Brain microvascular endothelial cell (primary cell): ENCODE results near the gene ADARB1.
"Not testable (repeated sequence)": the region's sequence is repeated elsewhere in the genome, so short reads cannot be mapped to it uniquely, and the experiment has no call there.

ENCODE experiments used
- DNase-seq: peaks from one replicate; pipeline ENCODE4 v3.0.0-alpha.2; 2020
- H3K27ac ChIP-seq: fragments of 250-450 bp; sonication (Bioruptor Pico); 2 replicates; pipeline ENCODE4 v1.5.1; 2020; ENCODE audit warnings: mild to moderate bottlenecking, moderate library complexity
- H3K27me3 ChIP-seq: fragments of 250-450 bp; sonication (Bioruptor Pico); replicated peaks from 2 replicates; pipeline ENCODE4 v1.5.1; 2020; ENCODE audit warnings: mild to moderate bottlenecking
- H3K36me3 ChIP-seq: fragments of 250-450 bp; sonication (Bioruptor Pico); replicated peaks from 2 replicates; pipeline ENCODE4 v1.5.1; 2020; ENCODE audit warnings: mild to moderate bottlenecking
- H3K4me3 ChIP-seq: 2 replicates; pipeline ENCODE4 v1.5.1; 2011; ENCODE audit warnings: low read depth, mild to moderate bottlenecking, control low read depth, low read length, moderate library complexity
- CTCF ChIP-seq: IDR thresholded peaks from 2 replicates; pipeline ENCODE4 v1.5.1; 2011; ENCODE audit warnings: low read depth, mild to moderate bottlenecking, moderate library complexity, low read length, control low read depth, inconsistent platforms; ENCODE audit errors: missing control alignments
- in situ Hi-C: cut with HindIII; loops from 2 replicates; pipeline ENCODE4 v1.10.0; 2017; ENCODE audit warnings: low sequenced_read_pairs, low pct_ligation_motif_present

ADARB1 gene

GRCh38 chr21:45137612-45137937 is 63.2 kb downstream of the ADARB1 start:
- no peak for DNase-seq
- Histone ChIP-seq H3K27ac (no peak overlapping the region), H3K4me3 (no peak overlapping the region), H3K36me3 (peaks cover 8% of the 10 kb centered on the region), H3K27me3 (no peaks in the 10 kb centered on the region)
- no peak for TF ChIP-seq CTCF
- in situ Hi-C loops = loop anchor here (25.0 kb wide), 1 partner anchor 200 kb away; the partner anchor contains the start of gene SLX9

- H3K27me3 ChIP-seq = no peaks in the 10 kb centered on the region
- H3K36me3 ChIP-seq = peaks cover 12% of the 10 kb centered on the region
- peak; percentile 55 for DNase-seq
- peak; percentile 84 for TF ChIP-seq CTCF
- in situ Hi-C loops = loop anchor here (25.0 kb wide), 1 partner anchor 201 kb away; the partner anchor contains the start of gene SLX9
- H3K27ac ChIP-seq = no peak overlapping the region
- H3K4me3 ChIP-seq = no peak overlapping the region
Measured at GRCh38 chr21:45138199-45139002, 64.0 kb downstream of the ADARB1 start.

- not testable (repeated sequence) for H3K27ac ChIP-seq, H3K27me3 ChIP-seq, DNase-seq, H3K4me3 ChIP-seq
- H3K36me3 ChIP-seq = peaks cover 17% of the 10 kb centered on the region
- in situ Hi-C loops = loop anchor here (25.0 kb wide), 1 partner anchor 202 kb away; the partner anchor contains the start of gene SLX9
Measured at GRCh38 chr21:45139003-45139360, 64.6 kb downstream of the ADARB1 start.

GRCh38 chr21:45139473-45139872 is 65.1 kb downstream of the ADARB1 start:
- in situ Hi-C loops = loop anchor here (25.0 kb wide), 1 partner anchor 202 kb away; the partner anchor contains the start of gene SLX9
- Histone ChIP-seq H3K4me3 (no peak overlapping the region), H3K27ac (no peak overlapping the region), H3K27me3 (no peaks in the 10 kb centered on the region), H3K36me3 (peaks cover 17% of the 10 kb centered on the region)
- DNase-seq = no peak
- no peak for TF ChIP-seq CTCF

GRCh38 chr21:45140346-45140940 is 66.1 kb downstream of the ADARB1 start:
- in situ Hi-C loops = loop anchor here (25.0 kb wide), 1 partner anchor 203 kb away; the partner anchor contains the start of gene SLX9
- Histone ChIP-seq H3K4me3 (no peak overlapping the region), H3K27ac (no peak overlapping the region), H3K36me3 (peaks cover 12% of the 10 kb centered on the region), H3K27me3 (no peaks in the 10 kb centered on the region)
- peak; percentile 94 for DNase-seq
- peak; percentile 98 for TF ChIP-seq CTCF

- H3K36me3 ChIP-seq = peaks cover 12% of the 10 kb centered on the region
- in situ Hi-C loops = loop anchor here (25.0 kb wide), 1 partner anchor 204 kb away; the partner anchor contains the start of gene SLX9
- not testable (repeated sequence) for DNase-seq, H3K4me3 ChIP-seq, H3K27ac ChIP-seq, H3K27me3 ChIP-seq
Measured at GRCh38 chr21:45140944-45141343, 66.6 kb downstream of the ADARB1 start.
